Tongue (tissue), 1 donor: Measurements from ENCODE around the gene PPP2R2C. TPM values are rescaled to one million over a fixed set of nuclear protein-coding genes. Genes with fewer than 3 reads are reported as not detected.

Experiments used
- total RNA-seq: library from RNA; depleted of rRNA; stranded (reverse); fragments of >200 nt; gene quantifications from one replicate; pipeline ENCODE4 v1.2.3, GENCODE V29; 2014

PPP2R2C gene
- total RNA-seq, 1 donor from 2014 or later, result 8.8 TPM

Other genes starting within 250 kb of the PPP2R2C start
- 14.0 TPM for gene WFS1, start 202.8 kb downstream of the PPP2R2C start, total RNA-seq
- gene MAN2B2, start 102.6 kb upstream of the PPP2R2C start, total RNA-seq, result 8.4 TPM
- 136 TPM for gene MRFAP1, start 168.1 kb upstream of the PPP2R2C start, total RNA-seq
- gene S100P, start 221.3 kb upstream of the PPP2R2C start, total RNA-seq, result 1.7 TPM
- gene MRFAP1L1, start 237.3 kb upstream of the PPP2R2C start, total RNA-seq, result 66.4 TPM
- 17.1 TPM for gene BLOC1S4, start 243.6 kb upstream of the PPP2R2C start, total RNA-seq